ENCODE data around the gene LOC128125822.

Gene LOC128125822

GRCh38 chr6:63553208-63553607, 19.1 kb upstream of the LOC128125822 start:
- intact Hi-C loops (cut with DNase I): no loop called here
- no peak for DNase-seq (ENCODE audit: missing footprints)
- ATAC-seq: peak; percentile 83

GRCh38 chr6:63553900-63554299, 18.4 kb upstream of the LOC128125822 start:
- ATAC-seq: no peak
- intact Hi-C loops (cut with DNase I): no loop called here
- DNase-seq (ENCODE audit: missing footprints): no peak

GRCh38 chr6:63554782-63555181, 17.5 kb upstream of the LOC128125822 start:
- intact Hi-C loops (cut with DNase I): no loop called here
- ATAC-seq (no peak), DNase-seq (ENCODE audit: missing footprints) (no peak)

GRCh38 chr6:63556369-63556768, 15.9 kb upstream of the LOC128125822 start:
- intact Hi-C loops (cut with DNase I): no loop called here
- DNase-seq (ENCODE audit: missing footprints) (no peak), ATAC-seq (no peak)

GRCh38 chr6:63558278-63558677, 14.0 kb upstream of the LOC128125822 start:
- DNase-seq (ENCODE audit: missing footprints) (no peak), ATAC-seq (no peak)
- intact Hi-C loops (cut with DNase I): no loop called here

GRCh38 chr6:63560801-63561287, 11.4 kb upstream of the LOC128125822 start:
- intact Hi-C loops (cut with DNase I): no loop called here
- DNase-seq (ENCODE audit: missing footprints) (no peak), ATAC-seq (no peak)

- intact Hi-C loops (cut with DNase I): no loop called here
- no peak for ATAC-seq
- no peak for DNase-seq (ENCODE audit: missing footprints)
These were observed 11.0 kb upstream of the LOC128125822 start for GRCh38 chr6:63561288-63561687.

GRCh38 chr6:63563235-63563634, 9.0 kb upstream of the LOC128125822 start:
- no peak for ATAC-seq
- DNase-seq (ENCODE audit: missing footprints): no peak
- intact Hi-C loops (cut with DNase I): no loop called here

- no peak for ATAC-seq
- DNase-seq (ENCODE audit: missing footprints): no peak
- intact Hi-C loops (cut with DNase I): no loop called here
These were observed 7.1 kb upstream of the LOC128125822 start for GRCh38 chr6:63565058-63565726.

GRCh38 chr6:63565727-63566596, 6.3 kb upstream of the LOC128125822 start:
- intact Hi-C loops (cut with DNase I): no loop called here
- no peak for ATAC-seq

GRCh38 chr6:63567966-63568365, 4.3 kb upstream of the LOC128125822 start:
- intact Hi-C loops (cut with DNase I): no loop called here
- DNase-seq (ENCODE audit: missing footprints) (no peak), ATAC-seq (no peak)

More at GRCh38 chr6:63565727-63566596, 6.3 kb upstream of the LOC128125822 start:
- no peak for DNase-seq (ENCODE audit: missing footprints)

- ATAC-seq (no peak), DNase-seq (ENCODE audit: missing footprints) (no peak)
- intact Hi-C loops (cut with DNase I): loop anchor here (2.0 to 5.0 kb wide), 3 partner anchors 63 to 219 kb away; partner anchors contain the start of gene PHF3
These were observed 778 bp upstream of the LOC128125822 start for GRCh38 chr6:63571361-63572043.

GRCh38 chr6:63572747-63573075, 431 bp downstream of the LOC128125822 start:
- intact Hi-C loops (cut with DNase I): loop anchor here (2.0 to 5.0 kb wide), 3 partner anchors 62 to 220 kb away; partner anchors contain the start of gene PHF3
- ATAC-seq: peak; percentile 2
- no peak for DNase-seq (ENCODE audit: missing footprints)

GRCh38 chr6:63573076-63573898, 1.0 kb downstream of the LOC128125822 start:
- intact Hi-C loops (cut with DNase I): loop anchor here (2.0 to 5.0 kb wide), 3 partner anchors 62 to 220 kb away; partner anchors contain the start of gene PHF3

GRCh38 chr6:63573899-63574553, 1.7 kb downstream of the LOC128125822 start:
- intact Hi-C loops (cut with DNase I): loop anchor here (2.0 to 5.0 kb wide), 3 partner anchors 61 to 221 kb away; partner anchors contain the start of gene PHF3
- DNase-seq (ENCODE audit: missing footprints) (no peak), ATAC-seq (no peak)

More at GRCh38 chr6:63573076-63573898, 1.0 kb downstream of the LOC128125822 start:
- peak; percentile 60 for ATAC-seq
- DNase-seq (ENCODE audit: missing footprints): peak; percentile 90

- no peak for DNase-seq (ENCODE audit: missing footprints)
- ATAC-seq: no peak
- intact Hi-C loops (cut with DNase I): loop anchor here (5.0 kb wide), 1 partner anchor 127 kb away; no protein-coding TSS in a partner anchor
These were observed 2.2 kb downstream of the LOC128125822 start for GRCh38 chr6:63574554-63574900.

GRCh38 chr6:63576147-63576772, 4.0 kb downstream of the LOC128125822 start:
- intact Hi-C loops (cut with DNase I): no loop called here
- ATAC-seq (no peak), DNase-seq (ENCODE audit: missing footprints) (no peak)
